GM12878 (cell line): ENCODE measurements around the gene CPLX4.

ENCODE experiments used
- BHLHE40 ChIP-seq, 2 experiments: fragments of 450-650 bp in 1 of 2; IDR thresholded peaks; 2 replicates each; pipeline ENCODE4 v1.6.1; 2011 to 2017; ENCODE audit warnings: low read depth in 2 of 2, borderline replicate concordance in 1 of 2, improper control_type of control experiment in 1 of 2, low read length in 1 of 2, mild to moderate bottlenecking in 1 of 2
- BRCA1 ChIP-seq: IDR thresholded peaks from 2 replicates; pipeline ENCODE4 v1.6.1; 2011; ENCODE audit warnings: low read depth, low read length, improper control_type of control experiment
- CTCF ChIP-seq, 3 experiments: IDR thresholded peaks in 2 of 3; conservative IDR thresholded peaks in 1 of 3; 2 replicates each; pipeline ENCODE4 v1.5.1; 2011; ENCODE audit warnings: low read depth in 3 of 3, low read length in 3 of 3, mild to moderate bottlenecking in 3 of 3, control low read depth in 2 of 3, moderate library complexity in 2 of 3, inconsistent platforms in 1 of 3, mixed read lengths in 1 of 3; ENCODE audit not compliant: control insufficient read depth in 2 of 3, insufficient read depth in 1 of 3; ENCODE audit errors: extremely low read depth in 1 of 3
- EP300 ChIP-seq, 2 experiments: fragments of 150-350 bp in 1 of 2; IDR thresholded peaks; 2 replicates each; pipeline ENCODE4 v1.6.1; 2011 to 2012; ENCODE audit warnings: low read depth in 2 of 2, low read length in 2 of 2, borderline replicate concordance in 1 of 2, improper control_type of control experiment in 1 of 2, inconsistent platforms in 1 of 2; ENCODE audit not compliant: control insufficient read depth in 1 of 2
- IRF3 ChIP-seq: fragments of 450-650 bp; IDR thresholded peaks from 2 replicates; pipeline ENCODE4 v1.6.1; 2014; ENCODE audit warnings: mild to moderate bottlenecking
- JUNB ChIP-seq: IDR thresholded peaks from 2 replicates; pipeline ENCODE4 v1.6.1; 2016; ENCODE audit warnings: antibody characterized with exemption, mild to moderate bottlenecking
- JUND ChIP-seq: IDR thresholded peaks from 2 replicates; pipeline ENCODE4 v1.6.1; 2012; ENCODE audit warnings: low read depth, mild to moderate bottlenecking, low read length, improper control_type of control experiment, moderate library complexity
- MEF2B ChIP-seq: fragments of 450-650 bp; IDR thresholded peaks from 2 replicates; pipeline ENCODE4 v1.6.1; 2018; ENCODE audit warnings: mild to moderate bottlenecking, moderate library complexity; ENCODE audit not compliant: partially characterized antibody, poor library complexity, severe bottlenecking
- MXI1 ChIP-seq: fragments of 150-350 bp; IDR thresholded peaks from 2 replicates; pipeline ENCODE4 v1.6.1; 2011; ENCODE audit warnings: low read depth, mild to moderate bottlenecking, inconsistent platforms, low read length, improper control_type of control experiment
- NFIC ChIP-seq: IDR thresholded peaks from 2 replicates; pipeline ENCODE4 v1.6.1; 2012; ENCODE audit warnings: low read depth, mild to moderate bottlenecking, inconsistent platforms, low read length, moderate library complexity
- NFXL1 ChIP-seq: fragments of 450-650 bp; IDR thresholded peaks from 2 replicates; pipeline ENCODE4 v1.6.1; 2017; ENCODE audit warnings: antibody characterized with exemption, mild to moderate bottlenecking, borderline replicate concordance
- POLR2A ChIP-seq: IDR thresholded peaks from 2 replicates; pipeline ENCODE4 v1.6.1; 2011; ENCODE audit warnings: low read depth, mild to moderate bottlenecking, low read length
- ZNF24 ChIP-seq: fragments of 450-650 bp; IDR thresholded peaks from 2 replicates; pipeline ENCODE4 v1.6.1; 2017; ENCODE audit warnings: antibody characterized with exemption, mild to moderate bottlenecking

DNA sequence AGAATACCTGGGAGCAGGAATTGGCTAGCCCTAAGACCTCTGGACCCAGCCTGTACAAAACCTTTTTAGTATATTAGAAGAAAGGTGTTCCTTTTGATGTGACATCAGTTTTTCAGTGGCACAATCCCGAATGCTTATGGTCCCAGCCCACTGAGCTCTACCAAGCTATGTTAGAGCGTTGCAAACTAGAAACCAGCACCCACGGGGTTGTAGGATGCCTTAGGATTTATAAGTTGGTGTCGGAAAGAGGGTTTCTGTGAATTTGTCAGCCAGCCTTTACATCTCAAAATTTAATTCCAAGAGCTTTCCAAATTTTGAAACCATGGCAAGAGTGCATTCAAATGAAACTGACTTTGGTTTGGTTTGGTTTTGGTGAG, 41.1 kb upstream of the CPLX4 start:
- TF ChIP-seq NFIC (no peak), POLR2A (no peak), MEF2B (no peak), BHLHE40 (IDR thresholded peaks at IDR 0.05; ENCODE audit: borderline replicate concordance in 1 of 2, low read depth in 2 of 2, low read length in 1 of 2) (no peak), MXI1 (no peak), EP300 (IDR thresholded peaks at IDR 0.05; ENCODE audit: borderline replicate concordance in 1 of 2, control insufficient read depth in 1 of 2, low read depth in 2 of 2, low read length in 2 of 2) (no peak), ZNF24 (no peak), BRCA1 (no peak), JUND (no peak), CTCF (IDR thresholded peaks at IDR 0.05 in 2 of 3, conservative IDR thresholded peaks at IDR 0.05 in 1 of 3; ENCODE audit: control insufficient read depth in 2 of 3, extremely low read depth in 1 of 3, insufficient read depth in 1 of 3, low read depth in 3 of 3, low read length in 3 of 3) (no peak), NFXL1 (no peak), IRF3 (no peak), JUNB (no peak)
